ENCODE results near the gene KDM4C.

Gene KDM4C

DNA sequence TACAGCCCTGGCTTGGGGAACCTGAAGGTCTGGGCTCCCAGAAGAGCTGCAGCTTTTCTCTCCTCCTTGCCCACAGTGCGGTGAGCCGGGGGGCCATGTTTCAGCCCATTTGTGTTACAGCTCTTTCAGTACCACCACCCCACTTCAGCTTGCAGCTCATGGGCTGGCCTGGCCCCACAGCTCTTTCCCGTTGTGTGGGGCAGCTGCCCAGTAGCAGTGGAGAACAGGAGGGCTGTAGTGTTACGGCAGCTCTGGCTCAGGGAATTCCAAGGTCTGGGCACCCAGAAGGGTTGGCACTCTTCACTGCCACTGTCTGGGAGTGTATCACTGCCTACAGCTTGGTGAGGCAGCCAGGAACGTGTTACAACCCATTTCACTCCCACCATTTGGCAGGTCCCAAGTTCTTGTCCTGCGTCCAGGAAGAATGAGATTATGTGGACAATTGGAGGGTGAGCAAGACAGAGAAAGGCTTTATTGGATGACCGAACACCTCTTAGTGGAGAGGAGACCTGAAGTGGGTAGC lies 390.5 kb downstream of the KDM4C start:
- DNase-seq: no peak

GRCh38 chr9:7149258-7149657 lies 391.5 kb downstream of the KDM4C start:
- no peak for DNase-seq

GRCh38 chr9:7150153-7150890 lies 392.5 kb downstream of the KDM4C start:
- no peak for DNase-seq

DNA sequence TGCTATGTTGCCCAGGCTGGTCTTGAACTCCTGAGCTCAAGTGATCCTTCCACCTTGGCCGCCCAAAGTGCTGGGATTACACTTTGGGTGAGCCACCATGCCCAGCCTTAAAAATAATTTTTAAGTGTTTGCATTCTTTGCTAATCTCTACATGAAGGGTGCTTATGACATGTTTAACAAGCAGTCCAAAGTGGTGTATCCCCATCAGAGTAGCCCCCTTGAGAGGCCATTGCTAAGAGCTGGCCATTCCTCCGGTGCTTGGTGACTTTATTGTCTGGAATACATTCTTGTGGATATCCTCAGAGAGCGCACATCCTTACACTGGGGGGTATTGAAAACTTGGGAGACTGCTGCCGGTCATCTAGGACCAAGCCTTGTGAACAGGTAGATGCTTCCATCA lies 395.4 kb downstream of the KDM4C start:
- no peak for DNase-seq

- no peak for DNase-seq
Observed at GRCh38 chr9:7153566-7153965, 395.8 kb downstream of the KDM4C start.

DNA sequence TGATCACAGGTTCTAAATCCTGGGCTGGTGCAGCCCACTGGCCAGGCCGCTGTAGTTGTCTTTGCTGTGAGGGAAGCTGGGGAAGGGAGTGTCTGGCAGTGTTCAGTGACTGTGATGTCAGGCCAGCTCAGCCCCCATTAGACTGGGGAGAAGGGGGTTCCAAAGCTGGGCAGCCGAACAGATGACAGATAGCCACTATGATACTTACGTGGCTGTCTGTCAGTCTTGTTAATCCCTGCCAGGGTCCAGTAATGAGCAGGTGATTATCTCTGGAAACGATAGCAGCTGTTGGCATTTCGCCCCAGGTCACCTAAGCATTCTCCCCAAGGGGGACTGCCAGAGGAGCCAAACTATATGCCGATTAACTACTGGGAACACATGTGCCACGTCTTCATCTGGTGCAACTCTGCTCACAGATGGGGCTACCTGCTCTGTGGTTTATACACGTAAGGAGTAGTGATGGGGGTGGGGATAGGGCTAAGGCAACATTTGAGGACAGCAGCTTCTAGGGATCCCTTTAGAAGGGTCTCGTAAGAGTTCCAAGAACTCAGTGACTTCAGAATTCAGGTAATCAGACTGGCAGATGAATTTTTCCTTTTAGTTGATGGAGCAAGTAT lies 396.3 kb downstream of the KDM4C start:
- no peak for DNase-seq

GRCh38 chr9:7154650-7155049 lies 396.9 kb downstream of the KDM4C start:
- no peak for DNase-seq

DNA sequence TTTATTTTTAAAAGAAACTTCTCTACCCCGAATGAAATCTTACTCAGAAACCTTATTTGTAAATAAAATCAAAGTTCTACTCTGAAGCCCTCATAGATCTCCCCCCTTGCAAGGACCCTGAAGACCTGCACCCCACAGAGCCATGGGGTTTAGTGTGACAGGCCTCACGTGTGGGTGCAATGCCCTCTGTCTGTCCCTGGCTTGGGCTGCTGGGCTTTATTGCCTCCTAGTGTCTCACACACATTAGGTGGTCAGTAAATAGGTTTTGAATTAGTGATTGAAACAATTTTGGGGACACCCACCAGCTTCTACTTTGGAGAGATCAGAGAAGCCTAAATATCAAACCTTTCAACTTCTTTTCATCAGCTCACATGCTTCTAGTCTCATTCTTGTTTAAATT lies 403.7 kb downstream of the KDM4C start:
- DNase-seq: no peak

GRCh38 chr9:7163932-7164331 lies 406.2 kb downstream of the KDM4C start:
- DNase-seq: no peak

- no peak for DNase-seq
Observed at GRCh38 chr9:7164440-7165330, 406.9 kb downstream of the KDM4C start.

DNA sequence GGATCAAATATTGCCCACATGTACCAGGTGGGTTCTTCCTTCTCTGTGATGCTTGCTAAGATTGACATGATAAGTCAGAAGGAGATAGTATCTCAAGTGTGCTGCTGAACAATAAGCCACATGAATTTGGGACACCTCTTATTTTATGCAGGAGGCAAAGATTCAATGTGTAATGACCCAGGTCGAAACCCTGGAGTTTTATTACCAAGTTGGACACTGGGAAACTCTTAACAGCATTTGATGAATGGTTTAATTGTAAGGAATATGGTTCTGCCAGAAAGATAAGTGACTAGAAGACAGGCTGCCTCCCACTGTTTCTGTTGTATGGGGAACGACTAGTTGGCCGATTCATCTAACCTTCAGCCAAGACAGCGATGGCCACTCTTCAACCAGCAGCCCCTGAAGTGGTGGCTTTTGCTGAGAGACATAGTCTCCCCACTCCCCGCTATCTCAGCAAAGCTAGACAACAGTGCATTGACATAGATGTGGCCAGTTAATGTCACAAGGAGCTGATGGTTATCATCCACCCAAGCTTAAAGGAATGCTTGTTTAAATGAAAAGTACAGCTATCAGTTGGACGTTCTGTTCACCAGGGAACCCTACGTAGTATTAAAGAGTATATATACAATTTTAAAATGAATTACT lies 407.7 kb downstream of the KDM4C start:
- DNase-seq: no peak

- DNase-seq: no peak
Observed at GRCh38 chr9:7166074-7166473, 408.3 kb downstream of the KDM4C start.

GRCh38 chr9:7169717-7170389 lies 412.1 kb downstream of the KDM4C start:
- DNase-seq: no peak

- DNase-seq: no peak
Observed at GRCh38 chr9:7171396-7172153, 413.8 kb downstream of the KDM4C start.

- no peak for DNase-seq
Observed at GRCh38 chr9:7172154-7173115, 414.7 kb downstream of the KDM4C start.

GRCh38 chr9:7173139-7173538 lies 415.4 kb downstream of the KDM4C start:
- no peak for DNase-seq

- DNase-seq: no peak
Observed at GRCh38 chr9:7174301-7174700, 416.5 kb downstream of the KDM4C start.

- no peak for DNase-seq
Observed at GRCh38 chr9:7174884-7175283, 417.1 kb downstream of the KDM4C start.

GRCh38 chr9:7176561-7176960 lies 418.8 kb downstream of the KDM4C start:
- no peak for DNase-seq

GRCh38 chr9:7177383-7177782 lies 419.6 kb downstream of the KDM4C start:
- no peak for DNase-seq

All from SHP77 treated with DMSO at 0.1 percent for 48 hours (cell line).